HG03139 (cell line): ENCODE results near the gene SCN4B.
"Not testable (repeated sequence)": the region's sequence is repeated elsewhere in the genome, so short reads cannot be mapped to it uniquely, and the experiment has no call there.

Experiments used
- ATAC-seq: cut with Tn5 transposase; IDR thresholded peaks from one replicate; pipeline ENCODE4 v1.9.1; 2021; ENCODE audit not compliant: unreplicated experiment

The SCN4B gene, protein sequence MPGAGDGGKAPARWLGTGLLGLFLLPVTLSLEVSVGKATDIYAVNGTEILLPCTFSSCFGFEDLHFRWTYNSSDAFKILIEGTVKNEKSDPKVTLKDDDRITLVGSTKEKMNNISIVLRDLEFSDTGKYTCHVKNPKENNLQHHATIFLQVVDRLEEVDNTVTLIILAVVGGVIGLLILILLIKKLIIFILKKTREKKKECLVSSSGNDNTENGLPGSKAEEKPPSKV

DNA sequence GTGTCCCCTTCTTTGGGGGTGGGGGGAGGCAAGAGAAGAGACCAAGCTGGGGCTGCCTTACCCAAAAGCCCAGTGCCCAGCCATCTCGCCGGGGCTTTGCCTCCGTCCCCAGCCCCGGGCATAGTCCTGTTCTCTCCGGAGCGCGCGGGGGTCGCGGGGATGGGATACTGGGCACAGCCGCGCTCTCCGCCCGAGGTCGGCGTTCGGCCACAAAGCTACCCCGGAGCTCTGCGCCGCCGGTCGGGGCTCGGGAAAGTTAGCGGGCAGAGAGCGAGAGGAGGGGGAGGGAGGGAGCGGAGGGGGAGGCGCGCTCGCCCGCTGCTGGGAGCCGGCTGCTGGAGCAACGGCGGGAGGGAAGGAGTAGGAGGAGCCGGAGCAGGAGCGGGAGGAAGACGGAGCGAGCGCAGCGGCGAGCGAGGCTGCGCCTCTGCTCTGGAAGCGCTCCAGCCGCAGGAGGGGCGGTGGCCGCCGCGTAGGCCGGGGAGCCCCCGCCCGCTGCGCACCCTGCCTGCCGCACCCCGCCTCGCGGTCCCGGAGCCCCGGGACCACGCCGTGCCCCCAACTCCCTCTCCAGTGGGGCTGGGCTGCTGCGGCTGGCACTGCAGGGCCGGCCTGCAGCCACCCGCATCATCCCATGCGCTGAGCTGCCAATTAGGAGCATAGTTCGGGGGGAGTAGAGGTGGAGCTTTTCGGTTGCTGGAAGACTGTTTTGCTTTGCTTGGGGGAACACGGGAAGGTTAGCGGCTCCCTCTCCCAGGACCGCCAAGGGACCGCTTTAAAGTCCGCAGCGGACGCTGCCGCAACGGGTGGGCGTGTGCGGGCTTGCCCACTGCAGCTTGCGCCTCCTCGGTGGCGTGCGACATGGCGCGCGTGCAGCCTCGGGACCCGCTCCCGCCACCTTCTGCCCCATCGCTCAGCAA lies at the start of gene SCN4B:
Gene SCN4B, minus strand, starts transcription at position 272 of the 920 bp plus-strand sequence. Its CDS starts 150 bp downstream, at position 122.
- no peak for ATAC-seq

DNA sequence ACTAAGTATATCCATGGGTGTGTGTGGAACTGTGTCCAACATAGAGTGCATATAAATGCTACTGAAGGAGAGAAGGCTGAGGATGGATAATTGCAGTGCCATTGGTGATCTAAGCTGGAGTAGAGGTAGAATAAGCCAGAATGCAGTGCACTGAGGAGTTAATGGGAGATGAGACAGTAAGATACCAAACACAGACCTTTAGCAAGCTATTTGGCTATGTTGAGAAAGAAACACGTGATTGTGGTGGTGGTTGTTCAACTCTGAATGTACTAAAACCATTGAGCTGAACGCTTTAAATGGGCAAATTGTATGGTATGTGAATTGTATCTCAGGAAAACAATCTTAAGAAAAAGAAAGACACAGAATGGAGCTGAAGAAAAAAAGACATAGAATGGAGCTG lies 49.3 kb upstream of the SCN4B start:
- ATAC-seq = no peak

DNA sequence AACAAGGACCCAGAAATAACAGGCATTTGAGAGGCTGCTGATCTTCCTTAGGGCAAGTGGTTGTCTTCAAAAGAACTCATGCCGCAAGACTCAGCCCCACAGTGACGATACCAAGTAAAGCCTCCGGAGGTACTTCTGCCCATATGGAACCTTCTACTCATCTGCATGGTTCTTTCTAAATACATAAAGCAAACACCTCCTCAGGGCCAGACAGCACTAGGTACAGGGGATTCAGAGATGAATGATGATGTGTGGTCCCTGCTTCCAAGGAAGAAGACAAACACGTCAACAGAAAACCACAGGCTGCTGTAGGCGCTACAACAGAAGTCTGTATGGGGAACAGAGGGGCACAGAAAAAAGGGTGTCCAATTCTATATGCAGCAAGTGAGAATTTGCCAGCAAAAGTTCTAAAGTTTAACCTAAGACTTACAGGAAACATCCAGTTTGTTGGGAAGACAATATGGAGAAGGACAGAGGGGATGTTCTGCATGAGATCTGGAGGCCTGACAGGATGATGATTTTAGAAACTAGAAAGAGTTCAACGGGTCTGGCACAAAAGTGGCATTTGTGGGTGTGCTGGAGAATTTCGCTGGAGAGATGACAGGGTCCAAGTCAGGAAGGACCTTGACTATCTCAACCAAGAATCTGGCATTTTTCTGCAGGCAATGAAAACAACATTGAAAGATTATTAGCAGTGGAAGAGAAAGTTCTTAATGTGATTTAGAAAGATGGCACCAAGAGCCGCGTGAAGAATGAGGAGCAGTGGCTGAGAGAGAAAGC lies 48.5 kb upstream of the SCN4B start:
- ATAC-seq = no peak

DNA sequence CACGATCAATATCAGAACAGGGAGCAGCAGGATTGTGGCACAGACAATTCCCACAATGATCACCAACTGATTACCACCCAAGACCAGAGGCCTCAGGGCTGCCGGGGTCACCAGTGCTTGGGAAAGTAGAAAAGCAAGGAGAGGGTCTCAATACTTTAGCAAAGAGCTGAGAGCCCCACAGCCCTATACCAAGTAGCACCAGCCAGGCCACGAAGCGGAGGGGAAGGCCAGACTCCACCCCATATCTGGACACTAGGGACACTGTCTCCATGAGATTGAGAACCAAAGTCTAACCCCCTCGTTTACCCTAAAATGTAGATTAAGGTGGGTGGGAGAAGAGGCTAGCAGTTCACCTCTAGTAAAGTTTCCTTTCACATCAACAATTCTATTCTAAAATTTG lies 47.9 kb upstream of the SCN4B start:
- no peak for ATAC-seq

DNA sequence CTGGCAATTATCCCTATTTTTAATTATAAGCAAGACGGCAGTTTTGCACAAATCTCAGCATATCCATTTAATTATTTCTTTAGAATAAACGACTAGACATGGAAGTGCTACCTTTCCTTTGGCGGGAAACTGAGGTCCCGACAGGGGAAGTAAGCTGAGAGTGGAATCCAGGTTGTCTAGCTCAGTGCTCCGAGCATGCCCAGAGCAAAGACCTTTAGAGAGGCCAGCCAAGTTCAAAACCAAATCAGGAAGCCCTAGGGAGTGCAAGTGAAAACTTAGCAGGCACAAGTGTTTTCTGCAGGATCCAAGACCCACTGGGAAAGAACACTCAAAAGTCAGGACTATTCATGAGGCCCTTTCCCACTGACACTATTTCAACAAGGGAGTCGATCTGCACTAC lies 46.5 kb upstream of the SCN4B start:
- ATAC-seq = no peak

DNA sequence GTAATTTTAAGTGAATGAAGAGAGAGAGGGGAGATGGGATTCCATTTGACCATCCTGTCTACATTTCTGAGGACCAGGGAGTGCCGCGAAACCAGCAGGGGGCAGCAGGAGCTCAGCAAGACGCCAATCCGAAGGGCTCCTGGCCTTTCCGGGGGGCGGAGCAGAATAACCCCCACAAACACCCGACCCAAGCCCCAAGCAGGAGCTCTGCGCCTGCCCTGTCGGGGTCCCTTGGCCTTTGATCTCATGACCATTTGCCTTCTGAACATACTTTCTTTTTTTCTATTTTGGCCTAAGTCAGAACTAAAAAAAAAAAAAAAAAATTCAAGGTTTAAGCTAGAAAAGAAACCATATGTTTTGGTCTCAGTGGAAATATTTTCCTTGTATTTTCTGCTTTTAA lies 45.7 kb upstream of the SCN4B start:
- ATAC-seq = no peak

DNA sequence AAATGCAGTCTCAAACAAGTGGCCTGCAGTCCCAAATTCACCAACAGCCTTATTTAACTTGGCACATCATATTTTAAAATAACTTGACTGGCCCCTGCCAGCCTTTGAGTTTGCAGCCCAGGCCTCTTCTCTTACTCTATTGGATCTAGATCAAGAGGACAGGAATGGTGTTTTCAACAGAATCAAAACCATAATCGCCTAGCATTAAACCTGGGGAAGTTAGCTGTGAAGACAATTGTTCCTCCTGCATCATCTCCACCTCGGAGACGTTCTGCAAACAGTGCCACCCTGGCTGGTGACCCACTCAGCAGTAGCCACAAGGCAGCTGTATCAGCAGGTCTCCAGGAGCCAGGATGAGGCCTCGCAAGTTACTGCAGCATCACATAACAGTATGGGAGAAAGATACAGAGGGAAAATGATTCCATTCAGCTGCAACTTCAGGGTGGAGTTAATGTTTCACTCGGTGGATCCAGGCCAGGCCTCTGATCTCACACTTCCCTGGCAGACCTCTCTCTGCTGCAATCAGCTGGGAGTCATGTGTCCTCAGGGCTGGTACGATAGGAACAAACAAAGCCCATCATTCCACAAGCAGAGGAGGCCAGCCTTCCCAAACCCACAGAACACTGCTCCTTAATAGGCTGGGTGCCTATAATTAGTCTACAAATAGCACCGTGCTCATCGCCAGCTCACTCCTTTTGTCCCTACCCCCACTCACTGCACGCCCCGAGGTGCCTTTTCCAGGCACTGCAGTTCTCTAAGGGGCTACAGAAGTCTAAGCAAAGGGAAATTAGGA lies 42.4 kb upstream of the SCN4B start:
- no peak for ATAC-seq

DNA sequence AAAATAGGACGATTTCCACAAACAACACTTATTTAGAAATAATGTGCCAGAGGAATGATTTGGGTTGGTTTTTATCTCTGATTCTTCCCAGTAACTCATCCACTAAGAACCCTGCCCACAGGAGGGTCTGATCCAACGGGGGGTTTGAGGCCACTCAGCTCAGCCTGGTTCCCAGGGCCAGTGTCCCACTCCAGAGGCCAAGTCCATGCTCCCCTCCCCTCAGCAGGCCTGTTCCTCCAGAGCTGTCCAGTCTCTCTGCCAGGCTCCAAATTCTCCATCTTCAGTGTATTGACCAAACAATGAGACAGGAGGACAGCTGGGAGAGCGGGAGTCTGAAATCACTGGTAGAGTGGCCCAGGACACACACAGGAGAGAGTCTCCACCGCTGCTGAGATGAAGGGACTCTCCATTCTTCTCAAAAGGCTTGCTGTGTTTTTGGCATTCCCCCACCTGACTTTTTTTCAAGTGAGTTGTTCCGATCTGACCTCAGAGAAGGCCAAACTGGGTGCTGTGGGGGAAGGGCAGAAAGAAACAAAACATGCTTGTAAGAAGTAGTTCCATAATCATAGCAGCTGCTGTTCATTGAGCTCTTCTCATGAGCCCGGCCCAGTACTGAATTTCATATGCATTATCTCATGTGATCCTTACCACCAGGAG lies 41.4 kb upstream of the SCN4B start:
- no peak for ATAC-seq

DNA sequence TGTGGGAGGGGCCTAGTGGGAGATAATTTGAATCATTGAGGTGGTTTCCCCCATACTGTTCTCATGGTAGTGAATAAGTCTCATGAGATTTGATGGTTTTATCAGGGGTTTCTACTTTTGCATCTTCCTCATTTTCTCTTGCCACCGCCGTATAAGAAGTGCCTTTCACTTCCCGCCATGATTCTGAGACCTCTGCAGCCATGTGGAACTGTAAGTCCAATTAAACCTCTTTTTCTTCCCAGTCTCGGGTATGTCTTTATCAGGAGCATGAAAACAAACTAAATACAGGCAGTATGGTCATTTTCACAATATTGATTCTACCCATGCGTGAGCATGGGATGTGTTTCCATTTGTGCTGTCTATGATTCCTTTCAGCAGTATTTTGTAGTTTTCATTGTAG lies 40.2 kb upstream of the SCN4B start:
- ATAC-seq = not testable (repeated sequence)

DNA sequence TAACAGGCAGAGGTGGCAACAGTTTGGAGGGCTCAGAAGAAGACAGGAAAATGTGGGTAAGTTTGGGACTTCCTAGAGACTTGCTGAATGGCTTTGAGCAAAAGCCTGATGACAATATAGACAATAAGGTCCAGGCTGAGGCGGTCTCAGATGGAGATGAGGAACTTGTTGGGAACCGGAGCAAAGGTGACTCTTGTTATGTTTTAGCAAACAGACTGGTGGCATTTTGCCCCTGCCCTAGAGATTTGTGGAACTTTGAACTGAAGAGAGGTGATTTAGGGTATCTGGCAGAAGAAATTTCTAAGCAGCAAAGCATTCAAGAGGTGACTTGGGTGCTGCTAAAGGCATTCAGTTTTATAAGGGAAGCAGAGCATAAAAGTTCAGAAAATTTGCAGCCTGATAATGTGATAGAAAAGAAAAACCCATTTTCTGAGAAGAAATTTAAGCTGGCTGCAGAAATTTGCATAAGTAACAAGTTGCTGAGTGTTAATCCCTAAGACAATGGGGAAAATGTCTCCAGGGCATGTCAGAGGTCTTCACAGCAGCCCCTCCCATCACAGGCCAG lies 38.4 kb upstream of the SCN4B start:
- ATAC-seq = not testable (repeated sequence)

DNA sequence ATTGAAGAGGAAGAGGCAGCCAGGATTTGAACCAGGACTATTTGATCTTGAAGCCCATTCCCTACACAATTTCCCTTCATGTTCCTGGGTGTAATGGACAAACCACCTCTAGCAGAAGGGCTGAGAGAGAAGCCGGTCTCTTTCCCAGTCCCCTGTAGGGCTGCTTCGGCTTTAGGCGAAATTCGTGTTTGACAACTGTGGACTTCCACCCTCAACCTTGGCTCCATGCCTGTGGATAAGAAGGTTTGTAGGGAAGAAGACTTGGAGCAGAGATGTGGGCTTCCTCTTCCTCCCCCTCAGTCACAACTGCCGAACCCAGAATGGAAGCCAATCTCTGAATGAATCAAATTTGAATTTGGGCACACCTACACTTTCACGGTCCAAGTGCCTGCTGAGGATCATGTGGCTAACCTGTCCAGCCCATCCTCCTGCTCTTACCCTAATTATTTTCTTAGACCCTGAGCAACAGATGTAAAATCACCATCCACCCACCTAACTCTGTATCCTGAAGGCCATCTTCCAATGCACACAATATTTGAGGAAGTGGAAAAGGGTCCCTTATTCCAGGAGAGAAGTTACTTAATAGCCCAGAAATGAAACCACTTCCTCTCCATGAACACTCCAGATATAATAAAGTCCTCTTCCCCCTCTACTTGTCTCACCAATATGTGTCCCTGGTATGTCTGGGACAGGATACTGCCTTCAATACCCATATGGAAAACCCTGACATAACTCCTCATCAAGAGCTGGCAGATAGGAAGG lies 33.9 kb upstream of the SCN4B start:
- ATAC-seq = no peak

DNA sequence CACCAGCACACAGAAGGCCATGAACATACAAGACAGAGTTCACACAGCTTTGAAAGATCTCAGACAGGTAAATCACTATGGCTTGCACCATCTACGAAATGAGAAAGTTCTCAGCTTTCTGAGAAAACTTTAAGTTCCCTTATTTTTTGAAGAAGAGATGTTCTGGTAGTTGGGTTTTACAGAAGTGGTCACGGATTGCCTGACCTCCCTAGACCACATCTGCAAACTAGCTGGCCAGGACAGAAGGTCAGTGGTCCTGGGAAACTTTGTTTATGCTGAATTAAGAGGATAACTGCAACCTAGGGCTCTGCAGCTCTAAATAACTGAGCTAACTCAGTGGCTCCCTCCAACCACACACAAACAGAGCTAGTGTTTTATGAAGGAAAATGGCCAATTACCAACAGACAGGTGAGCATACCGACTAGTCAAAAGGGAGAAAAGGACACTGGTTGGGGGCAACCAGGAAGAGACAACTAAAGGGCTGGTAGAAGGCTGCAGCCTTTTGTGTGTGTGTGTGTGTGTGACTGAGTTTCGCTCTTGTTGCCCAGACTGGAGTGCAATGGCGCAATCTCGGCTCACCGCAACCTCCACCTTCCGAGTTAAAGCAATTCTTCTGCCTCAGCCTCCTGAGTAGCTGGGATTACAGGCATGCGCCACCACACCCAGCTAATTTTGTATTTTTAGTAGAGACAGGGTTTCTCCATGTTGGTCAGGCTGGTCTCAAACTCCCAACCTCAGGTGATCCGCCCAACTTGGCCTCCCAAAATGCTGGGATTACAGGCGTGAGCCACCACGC lies 32.4 kb upstream of the SCN4B start:
- no peak for ATAC-seq

DNA sequence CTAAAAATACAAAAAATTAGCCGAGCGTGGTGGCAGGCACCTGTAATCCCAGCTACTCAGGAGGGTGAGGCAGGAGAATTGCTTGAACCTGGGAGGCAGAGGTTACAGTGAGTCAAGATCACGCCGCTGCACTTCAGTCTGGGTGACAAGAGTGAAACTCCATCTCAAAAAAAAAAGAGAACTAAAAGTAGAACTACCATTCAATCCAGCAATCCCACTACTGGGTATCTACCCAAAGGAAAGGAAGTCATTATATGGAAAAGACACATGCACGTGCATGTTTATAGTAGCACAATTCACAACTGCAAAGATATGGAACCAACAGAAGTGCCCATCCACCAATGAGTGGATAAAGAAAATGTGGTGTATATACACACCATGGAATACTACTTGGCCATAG lies 31.1 kb upstream of the SCN4B start:
- not testable (repeated sequence) for ATAC-seq

DNA sequence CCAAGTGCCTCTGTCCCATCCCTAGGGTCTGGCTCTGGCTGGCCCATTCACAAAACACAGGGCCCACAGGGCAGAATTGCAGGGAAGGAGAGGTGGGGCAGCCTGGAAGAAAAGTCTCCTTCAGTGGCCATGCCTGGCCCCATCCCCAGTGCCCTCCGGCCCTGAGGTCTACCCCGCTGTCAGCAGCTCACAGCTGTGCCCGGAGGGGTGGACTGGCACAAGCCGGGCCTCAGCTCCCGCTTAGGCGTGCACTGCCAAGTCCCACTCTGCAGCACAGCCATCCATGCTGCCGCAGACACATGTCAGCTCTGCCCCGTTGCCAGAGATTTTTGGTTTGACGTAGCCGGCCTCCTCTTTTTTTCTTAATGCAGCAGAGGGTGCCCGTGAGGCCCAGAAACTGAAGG lies 27.7 kb upstream of the SCN4B start:
- ATAC-seq = no peak

DNA sequence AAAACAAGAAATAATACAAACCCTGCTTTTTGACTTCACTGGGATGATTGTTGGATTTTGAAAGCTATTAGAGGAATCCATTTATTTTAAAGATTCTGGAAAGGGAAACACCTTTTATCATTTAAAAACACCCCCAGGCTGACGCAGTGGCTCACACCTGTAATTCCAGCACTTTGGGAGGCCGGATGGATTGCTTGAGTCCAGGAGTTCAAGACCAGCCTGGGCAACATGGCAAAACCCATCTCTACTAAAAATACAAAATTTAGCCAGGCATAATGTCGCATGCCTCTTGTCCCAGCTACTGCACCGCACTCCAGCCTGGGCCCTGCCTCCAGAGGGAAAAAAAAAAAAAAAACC lies 24.1 kb upstream of the SCN4B start:
- no peak for ATAC-seq

DNA sequence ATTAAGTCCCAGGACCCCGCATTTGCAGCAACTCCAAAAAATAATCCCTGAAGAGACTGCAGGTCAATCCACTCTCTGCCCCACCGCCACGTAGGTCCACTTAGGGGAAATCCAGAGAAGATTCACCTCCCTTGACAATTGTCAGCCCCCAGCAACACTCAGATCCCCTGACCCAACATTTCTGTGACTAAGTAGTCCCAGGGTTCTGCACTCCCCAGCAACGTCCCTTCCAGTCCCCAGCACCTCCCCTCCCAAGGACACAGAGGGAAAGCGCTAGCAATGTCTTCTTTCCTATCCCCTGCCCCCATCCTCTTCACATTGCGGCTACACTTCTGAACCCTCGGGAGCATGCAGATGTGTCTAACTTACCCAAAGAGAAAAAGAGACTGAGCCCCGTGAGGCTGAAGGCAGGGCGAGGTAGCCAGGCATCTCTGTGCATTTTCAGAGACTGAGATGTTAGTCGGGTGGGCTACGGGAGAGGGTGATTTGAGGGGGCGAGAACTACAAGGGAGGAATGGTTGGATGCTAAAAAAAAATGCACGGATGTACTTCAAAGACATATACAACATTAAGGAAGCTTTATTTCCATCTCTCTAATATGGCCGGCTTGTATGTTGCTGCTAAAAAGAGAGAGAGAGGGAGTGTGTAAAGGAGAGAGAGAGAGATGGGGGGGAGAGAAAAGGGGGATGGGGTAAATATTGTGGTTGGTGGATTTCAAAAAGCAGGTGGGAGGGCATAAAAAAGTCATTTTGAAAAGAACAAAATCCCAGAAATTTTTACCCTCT lies 23.6 kb upstream of the SCN4B start, which contains the start of gene SCN2B:
Gene SCN2B, minus strand, starts transcription at position 647 of the 785 bp plus-strand sequence. Its CDS starts 208 bp downstream, at position 439.
- ATAC-seq = no peak
